Nucleus accumbens (tissue), 56 donors: ENCODE results near the gene TLNRD1.
A peak's percentile ranks its signal among the peaks of the same experiment; 100 is the strongest.

Experiments
- DNase-seq, 56 donors: peaks; one replicate each; lab custom pipeline; 2025; lab: John Stamatoyannopoulos, UW

Gene TLNRD1

GRCh38 chr15:81000144-81000623 lies 539 bp upstream of the TLNRD1 start:
- DNase-seq = peak in 9 of 56 donors; percentile 45 to 64 (median 54)

GRCh38 chr15:81001152-81002008 lies 657 bp downstream of the TLNRD1 start:
- peak in 21 of 56 donors; percentile 17 to 67 (median 47) for DNase-seq

GRCh38 chr15:81002009-81002330 lies 1.2 kb downstream of the TLNRD1 start:
- peak in 1 of 56 donors; percentile 44 for DNase-seq

- DNase-seq = no peak
Measured at GRCh38 chr15:81002331-81003096, 1.8 kb downstream of the TLNRD1 start.

GRCh38 chr15:81003097-81003350 lies 2.3 kb downstream of the TLNRD1 start:
- no peak for DNase-seq

GRCh38 chr15:81006124-81006523 lies 5.4 kb downstream of the TLNRD1 start:
- no peak for DNase-seq

GRCh38 chr15:81007428-81008064 lies 6.8 kb downstream of the TLNRD1 start:
- DNase-seq = no peak

GRCh38 chr15:81008312-81008711 lies 7.6 kb downstream of the TLNRD1 start:
- DNase-seq = no peak

GRCh38 chr15:81010086-81010485 lies 9.4 kb downstream of the TLNRD1 start:
- DNase-seq = no peak

- DNase-seq = no peak
Measured at GRCh38 chr15:81011593-81011992, 10.9 kb downstream of the TLNRD1 start.

GRCh38 chr15:81012588-81012987 lies 11.9 kb downstream of the TLNRD1 start:
- DNase-seq = no peak

GRCh38 chr15:81013396-81013929 lies 12.7 kb downstream of the TLNRD1 start:
- DNase-seq = no peak

GRCh38 chr15:81014446-81015093 lies 13.8 kb downstream of the TLNRD1 start:
- DNase-seq = no peak

- peak in 46 of 56 donors; percentile 8 to 81 (median 56) for DNase-seq
Measured at GRCh38 chr15:81015621-81016488, 15.1 kb downstream of the TLNRD1 start.

- no peak for DNase-seq
Measured at GRCh38 chr15:81016489-81017068, 15.9 kb downstream of the TLNRD1 start.

GRCh38 chr15:81018197-81018596 lies 17.5 kb downstream of the TLNRD1 start:
- DNase-seq = no peak

- DNase-seq = no peak
Measured at GRCh38 chr15:81021321-81021720, 20.6 kb downstream of the TLNRD1 start.

GRCh38 chr15:81023483-81024264 lies 23.0 kb downstream of the TLNRD1 start:
- peak in 44 of 56 donors; percentile 11 to 77 (median 38) for DNase-seq
